Loucy (cell line): ENCODE measurements around the gene GOLGA6L10.

Experiments used
- EZH2phosphoT487 ChIP-seq: fragments of 200-600 bp; IDR thresholded peaks from 2 replicates; pipeline ENCODE4 v1.6.1; 2018; ENCODE audit warnings: antibody characterized with exemption, mild to moderate bottlenecking, moderate library complexity, borderline replicate concordance
- TF ChIP-seq, protein P1 (sequence below): fragments of 200-600 bp; sonication (generic); conservative IDR thresholded peaks from 2 replicates; pipeline ENCODE4 v1.5.1; 2014; ENCODE audit warnings: mild to moderate bottlenecking, antibody characterized with exemption, low read length

DNA sequence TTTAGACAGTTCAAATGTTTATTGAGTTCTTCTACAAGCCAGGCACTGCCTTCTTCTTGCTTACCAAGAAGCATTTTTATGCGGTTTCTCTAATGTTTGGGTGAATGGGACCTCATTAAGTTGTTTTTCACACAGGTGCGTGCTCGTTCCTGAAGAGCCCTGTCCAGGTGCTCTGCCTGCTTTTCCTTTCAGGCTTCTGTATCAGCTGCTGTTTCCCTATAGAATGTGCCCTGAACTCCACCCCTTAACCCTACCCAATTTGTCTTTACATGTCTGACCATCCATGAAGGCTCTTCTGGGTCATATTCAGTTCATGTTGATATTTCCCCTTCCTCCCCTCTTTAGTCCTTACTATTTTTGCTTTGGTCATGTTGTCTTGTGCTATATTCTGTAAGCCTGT lies 22.4 kb upstream of the GOLGA6L10 start:
- TF ChIP-seq, protein P1, sequence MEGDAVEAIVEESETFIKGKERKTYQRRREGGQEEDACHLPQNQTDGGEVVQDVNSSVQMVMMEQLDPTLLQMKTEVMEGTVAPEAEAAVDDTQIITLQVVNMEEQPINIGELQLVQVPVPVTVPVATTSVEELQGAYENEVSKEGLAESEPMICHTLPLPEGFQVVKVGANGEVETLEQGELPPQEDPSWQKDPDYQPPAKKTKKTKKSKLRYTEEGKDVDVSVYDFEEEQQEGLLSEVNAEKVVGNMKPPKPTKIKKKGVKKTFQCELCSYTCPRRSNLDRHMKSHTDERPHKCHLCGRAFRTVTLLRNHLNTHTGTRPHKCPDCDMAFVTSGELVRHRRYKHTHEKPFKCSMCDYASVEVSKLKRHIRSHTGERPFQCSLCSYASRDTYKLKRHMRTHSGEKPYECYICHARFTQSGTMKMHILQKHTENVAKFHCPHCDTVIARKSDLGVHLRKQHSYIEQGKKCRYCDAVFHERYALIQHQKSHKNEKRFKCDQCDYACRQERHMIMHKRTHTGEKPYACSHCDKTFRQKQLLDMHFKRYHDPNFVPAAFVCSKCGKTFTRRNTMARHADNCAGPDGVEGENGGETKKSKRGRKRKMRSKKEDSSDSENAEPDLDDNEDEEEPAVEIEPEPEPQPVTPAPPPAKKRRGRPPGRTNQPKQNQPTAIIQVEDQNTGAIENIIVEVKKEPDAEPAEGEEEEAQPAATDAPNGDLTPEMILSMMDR = no peak
- TF ChIP-seq EZH2phosphoT487 = no peak
